ENCODE results near the gene ELK4.

Gene ELK4

DNA sequence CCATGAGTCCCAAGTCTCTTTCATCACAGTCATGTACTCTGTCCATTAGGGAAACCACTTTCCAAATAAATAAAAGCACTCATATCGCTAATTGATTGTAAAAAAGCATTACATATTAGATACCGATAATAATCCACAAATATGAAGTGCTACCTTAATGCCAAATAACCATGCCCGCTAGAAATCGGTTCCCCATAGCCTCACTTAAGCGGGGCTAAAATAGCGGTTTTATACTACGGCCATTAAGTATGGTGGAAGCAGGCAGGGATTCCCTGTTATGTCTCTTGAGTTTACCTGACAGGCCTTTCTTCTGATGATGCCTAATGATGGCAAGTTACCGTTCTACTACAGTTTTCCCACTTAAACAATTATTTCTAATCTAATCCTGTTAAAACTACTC is 3.9 kb downstream of the ELK4 start:
- TF ChIP-seq, protein P1, sequence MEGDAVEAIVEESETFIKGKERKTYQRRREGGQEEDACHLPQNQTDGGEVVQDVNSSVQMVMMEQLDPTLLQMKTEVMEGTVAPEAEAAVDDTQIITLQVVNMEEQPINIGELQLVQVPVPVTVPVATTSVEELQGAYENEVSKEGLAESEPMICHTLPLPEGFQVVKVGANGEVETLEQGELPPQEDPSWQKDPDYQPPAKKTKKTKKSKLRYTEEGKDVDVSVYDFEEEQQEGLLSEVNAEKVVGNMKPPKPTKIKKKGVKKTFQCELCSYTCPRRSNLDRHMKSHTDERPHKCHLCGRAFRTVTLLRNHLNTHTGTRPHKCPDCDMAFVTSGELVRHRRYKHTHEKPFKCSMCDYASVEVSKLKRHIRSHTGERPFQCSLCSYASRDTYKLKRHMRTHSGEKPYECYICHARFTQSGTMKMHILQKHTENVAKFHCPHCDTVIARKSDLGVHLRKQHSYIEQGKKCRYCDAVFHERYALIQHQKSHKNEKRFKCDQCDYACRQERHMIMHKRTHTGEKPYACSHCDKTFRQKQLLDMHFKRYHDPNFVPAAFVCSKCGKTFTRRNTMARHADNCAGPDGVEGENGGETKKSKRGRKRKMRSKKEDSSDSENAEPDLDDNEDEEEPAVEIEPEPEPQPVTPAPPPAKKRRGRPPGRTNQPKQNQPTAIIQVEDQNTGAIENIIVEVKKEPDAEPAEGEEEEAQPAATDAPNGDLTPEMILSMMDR (conservative IDR thresholded peaks at IDR 0.05; ENCODE audit: low read depth): no peak
- DNase-seq (ENCODE audit: low spot score): no peak
- H3K27ac ChIP-seq: no peak overlapping the region
- ChIA-PET CTCF (interaction anchor here (0.6 to 6.4 kb wide), 3 partner anchors 19 to 92 kb away, joined by 5 to 89 read pairs (median 6); no protein-coding TSS in a partner anchor), POLR2A (ENCODE audit: low non-redundant PET) (no interaction called here)

DNA sequence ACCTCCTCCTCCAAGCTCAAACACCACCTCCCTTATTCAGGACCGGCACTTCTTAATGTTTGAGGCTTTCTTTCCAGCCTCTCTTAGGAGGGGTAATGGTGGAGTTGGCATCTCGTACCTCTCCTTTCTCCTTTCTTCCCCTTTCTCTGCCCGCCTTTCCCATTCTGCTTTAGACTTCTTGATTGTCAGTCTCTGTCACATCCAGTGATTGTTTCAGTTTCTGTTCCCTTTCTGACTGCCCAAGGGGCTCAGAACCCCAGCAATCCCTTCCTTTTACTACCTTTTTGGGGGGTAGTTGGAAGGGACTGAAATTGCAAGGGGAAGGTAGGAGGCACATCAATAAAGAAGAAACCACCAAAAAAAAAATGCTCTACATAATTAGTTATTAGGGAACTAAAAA is 5.6 kb downstream of the ELK4 start:
- DNase-seq (ENCODE audit: low spot score): no peak
- TF ChIP-seq, protein P1 (conservative IDR thresholded peaks at IDR 0.05; ENCODE audit: low read depth): no peak
- POLR2A ChIA-PET (ENCODE audit: low non-redundant PET): no interaction called here
- no peak overlapping the region for H3K27ac ChIP-seq
- CTCF ChIA-PET: no interaction called here

DNA sequence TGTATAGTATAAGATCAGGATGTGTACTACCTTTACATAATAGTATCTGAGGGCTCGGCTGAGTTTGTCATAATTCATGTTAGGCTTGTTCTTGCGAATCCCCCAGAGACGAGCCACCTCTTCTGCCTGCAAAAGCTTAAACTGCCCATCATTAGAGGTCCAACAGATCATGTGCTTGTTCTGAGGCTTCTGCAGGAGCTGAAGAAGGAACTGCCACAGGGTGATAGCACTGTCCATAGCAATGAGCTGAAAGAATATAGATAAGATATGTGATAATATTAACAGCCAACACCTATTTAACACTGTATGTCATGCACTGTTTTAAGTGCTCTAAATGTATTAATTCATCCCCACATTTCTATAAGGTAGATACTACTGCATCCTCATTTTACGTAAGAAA is 8.2 kb downstream of the ELK4 start:
- POLR2A ChIA-PET (ENCODE audit: low non-redundant PET): interaction anchor here (0.6 to 0.7 kb wide), 3 partner anchors 12 to 86 kb away, joined by 4 to 8 read pairs (median 5); no protein-coding TSS in a partner anchor
- CTCF ChIA-PET: interaction anchor here (0.9 to 1.5 kb wide), 5 partner anchors 9 to 34 kb away, joined by 3 to 6 read pairs (median 4); no protein-coding TSS in a partner anchor
- no peak for DNase-seq (ENCODE audit: low spot score)
- H3K27ac ChIP-seq: no peak overlapping the region
- TF ChIP-seq, protein P1 (conservative IDR thresholded peaks at IDR 0.05; ENCODE audit: low read depth): no peak

DNA sequence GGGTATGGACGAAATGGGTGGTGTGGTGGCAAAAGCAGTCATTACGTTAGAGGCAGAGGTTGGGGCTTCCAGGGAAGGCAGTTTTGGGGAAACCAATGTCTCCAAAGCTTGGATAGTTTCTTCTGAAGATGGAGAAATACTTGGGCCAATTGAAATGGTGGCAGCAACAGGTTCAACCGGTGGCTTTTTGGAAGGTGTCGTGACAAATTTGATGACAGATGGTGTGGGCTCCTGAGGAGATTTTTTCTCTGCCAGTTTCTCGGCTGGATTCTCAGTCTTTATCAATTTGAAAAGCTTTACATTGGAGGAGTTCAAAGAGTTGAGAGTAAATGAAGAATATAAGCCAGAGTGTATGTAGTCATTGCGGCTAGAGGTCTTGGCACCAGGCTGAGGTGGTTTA is 11.5 kb downstream of the ELK4 start:
- H3K27ac ChIP-seq: no peak overlapping the region
- POLR2A ChIA-PET (ENCODE audit: low non-redundant PET): no interaction called here
- CTCF ChIA-PET: interaction anchor here (0.7 kb wide), 1 partner anchor 856 kb away, joined by 3 read pairs; no protein-coding TSS in a partner anchor
- no peak for DNase-seq (ENCODE audit: low spot score)
- TF ChIP-seq, protein P1 (conservative IDR thresholded peaks at IDR 0.05; ENCODE audit: low read depth): no peak

DNA sequence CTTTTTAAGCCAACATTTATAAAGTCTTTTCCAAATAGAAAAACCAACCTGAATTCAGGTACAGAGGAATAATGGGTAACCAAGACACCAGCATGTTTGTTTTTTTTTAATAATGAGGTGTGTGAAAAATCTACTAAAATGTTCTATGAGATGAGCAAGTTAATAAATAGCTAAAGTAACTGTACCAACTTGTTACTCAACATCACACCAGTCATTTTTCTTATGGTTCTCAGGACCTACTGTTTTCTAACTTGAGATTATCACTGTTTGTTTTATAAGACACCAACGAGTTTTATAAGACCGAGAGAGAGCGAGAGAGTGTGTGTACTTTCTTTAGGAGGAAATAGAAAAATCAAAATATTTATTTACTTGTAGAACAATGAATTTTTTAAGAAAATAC is 12.4 kb downstream of the ELK4 start:
- DNase-seq (ENCODE audit: low spot score): no peak
- TF ChIP-seq, protein P1 (conservative IDR thresholded peaks at IDR 0.05; ENCODE audit: low read depth): no peak
- ChIA-PET POLR2A (ENCODE audit: low non-redundant PET) (no interaction called here), CTCF (no interaction called here)
- no peak overlapping the region for H3K27ac ChIP-seq

DNA sequence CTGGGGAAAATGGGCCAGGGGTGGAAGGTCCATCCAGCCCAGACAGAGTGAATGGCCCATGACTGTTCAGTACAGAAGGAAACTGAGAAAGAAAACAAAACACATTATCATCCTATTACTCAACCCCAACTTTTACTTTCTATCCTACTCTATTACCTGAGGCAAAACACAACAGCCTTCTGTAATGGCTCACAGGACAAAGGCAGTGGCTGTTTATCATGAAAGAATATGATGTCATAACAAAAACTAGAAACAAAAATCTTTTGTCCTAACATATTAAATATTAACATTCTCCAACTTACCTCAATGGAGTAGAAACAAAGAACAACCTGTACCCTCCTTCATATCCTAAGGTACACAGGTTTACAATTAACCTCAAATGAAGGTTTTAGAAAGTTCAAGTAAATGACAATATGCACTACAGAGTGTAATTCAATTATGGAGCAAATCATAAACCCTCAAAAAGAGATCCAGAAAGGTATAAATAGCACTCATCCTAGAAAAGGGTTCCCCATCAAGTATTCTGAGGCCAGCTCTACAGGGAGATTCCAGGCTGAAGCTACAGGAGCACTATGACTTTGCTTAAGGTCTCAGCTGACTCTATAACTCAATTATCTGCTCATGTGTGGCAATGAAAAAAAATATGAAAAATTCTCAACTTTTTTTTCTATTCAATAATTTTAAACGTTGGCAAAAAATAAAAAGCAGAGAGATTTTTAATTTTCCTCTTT is 15.1 kb downstream of the ELK4 start:
- POLR2A ChIA-PET (ENCODE audit: low non-redundant PET): no interaction called here
- CTCF ChIA-PET: interaction anchor here (0.7 kb wide), 1 partner anchor 37 kb away, joined by 3 read pairs; no protein-coding TSS in a partner anchor
- TF ChIP-seq, protein P1 (conservative IDR thresholded peaks at IDR 0.05; ENCODE audit: low read depth): no peak
- no peak overlapping the region for H3K27ac ChIP-seq
- no peak for DNase-seq (ENCODE audit: low spot score)
